ENCODE results near the gene APMAP. TPM values are rescaled to one million over a fixed set of nuclear protein-coding genes. Genes with fewer than 3 reads are reported as not detected.
A peak's percentile ranks its signal among the peaks of the same experiment; 100 is the strongest.
"Not testable (repeated sequence)": the region's sequence is repeated elsewhere in the genome, so short reads cannot be mapped to it uniquely, and the experiment has no call there.

Gene APMAP
- total RNA-seq, 2 experiments from 2014 or later: 47.9 to 48.8 TPM

DNA sequence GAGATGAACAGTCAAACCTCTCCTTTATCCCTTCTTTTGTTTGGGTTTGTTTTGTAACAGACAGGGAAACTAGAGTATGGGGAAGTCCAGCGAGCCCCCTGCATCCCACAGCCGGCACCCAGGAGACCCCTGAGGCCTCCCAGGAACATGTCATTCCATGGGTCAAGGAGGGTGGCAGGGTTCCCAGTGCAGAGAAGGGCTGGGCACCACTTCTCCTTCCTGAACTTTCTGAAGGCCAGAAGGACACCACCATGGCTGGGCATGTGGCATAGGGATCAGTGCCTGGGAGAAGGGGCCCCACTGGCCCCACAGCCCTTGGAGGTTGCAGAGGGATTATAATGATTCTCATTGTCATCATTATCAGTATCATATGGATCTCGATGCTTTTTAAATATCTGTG, 57.4 kb downstream of the APMAP start:
- H3K4me3 Mint-ChIP-seq: no peak overlapping the region
- H3K9me3 Mint-ChIP-seq: peaks cover 5% of the 10 kb centered on the region
- no peak for DNase-seq
- peaks cover 2% of the 10 kb centered on the region for H3K36me3 Mint-ChIP-seq
- peaks cover 22% of the 10 kb centered on the region for H3K4me1 Mint-ChIP-seq
- H3K27me3 Mint-ChIP-seq: no peaks in the 10 kb centered on the region
- H3K27ac Mint-ChIP-seq: no peak overlapping the region

DNA sequence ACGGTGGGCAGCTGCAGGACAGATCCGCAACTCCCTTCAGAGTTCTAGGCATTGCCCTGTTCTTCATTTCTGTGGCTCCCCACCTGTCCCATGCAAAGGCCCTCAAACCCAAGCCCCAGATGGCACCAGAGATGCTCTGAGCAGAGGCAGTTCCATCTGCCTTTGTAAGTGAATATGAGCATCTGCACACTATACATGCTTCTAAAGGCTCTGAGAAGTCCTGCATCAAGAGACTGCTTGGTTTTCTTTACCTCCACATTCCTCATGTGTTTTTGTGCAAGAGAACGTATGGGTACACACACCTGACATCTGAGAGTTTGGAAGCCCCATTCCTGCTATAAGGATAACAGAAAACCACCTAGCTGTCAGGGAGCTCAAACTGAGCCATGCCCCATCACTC, 57.8 kb downstream of the APMAP start:
- DNase-seq: no peak
- peaks cover 2% of the 10 kb centered on the region for H3K36me3 Mint-ChIP-seq
- H3K4me1 Mint-ChIP-seq: peaks cover 26% of the 10 kb centered on the region
- H3K4me3 Mint-ChIP-seq: no peak overlapping the region
- no peaks in the 10 kb centered on the region for H3K27me3 Mint-ChIP-seq
- H3K27ac Mint-ChIP-seq: no peak overlapping the region
- H3K9me3 Mint-ChIP-seq: peaks cover 5% of the 10 kb centered on the region

DNA sequence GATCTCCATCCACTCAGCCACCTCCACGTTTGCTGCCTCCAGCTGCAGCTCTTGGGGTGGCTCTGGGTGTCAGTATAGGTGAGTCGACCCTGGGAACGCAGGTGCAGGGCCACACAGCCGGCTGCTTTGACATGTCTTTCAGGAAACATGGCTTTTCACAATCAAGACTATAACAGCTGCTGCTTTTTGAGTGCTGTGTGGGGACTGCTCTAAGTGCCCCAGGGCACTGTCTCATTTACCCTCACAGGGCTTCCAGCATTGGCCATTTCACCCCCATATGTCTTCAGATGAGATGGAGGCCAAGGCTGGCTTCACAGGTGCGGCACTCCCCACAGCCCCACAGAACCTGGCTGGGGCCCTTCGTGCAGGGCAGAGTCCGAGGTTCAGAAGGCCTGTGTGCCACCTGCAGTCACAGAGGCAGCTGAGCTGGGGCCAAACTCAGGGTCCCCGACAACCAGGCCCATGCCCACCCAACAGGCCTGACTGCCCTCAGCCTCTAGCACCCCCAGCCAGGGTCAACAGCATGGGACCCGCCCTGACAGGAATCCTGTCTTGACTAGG, 58.4 kb downstream of the APMAP start:
- H3K9me3 Mint-ChIP-seq: peaks cover 5% of the 10 kb centered on the region

DNA sequence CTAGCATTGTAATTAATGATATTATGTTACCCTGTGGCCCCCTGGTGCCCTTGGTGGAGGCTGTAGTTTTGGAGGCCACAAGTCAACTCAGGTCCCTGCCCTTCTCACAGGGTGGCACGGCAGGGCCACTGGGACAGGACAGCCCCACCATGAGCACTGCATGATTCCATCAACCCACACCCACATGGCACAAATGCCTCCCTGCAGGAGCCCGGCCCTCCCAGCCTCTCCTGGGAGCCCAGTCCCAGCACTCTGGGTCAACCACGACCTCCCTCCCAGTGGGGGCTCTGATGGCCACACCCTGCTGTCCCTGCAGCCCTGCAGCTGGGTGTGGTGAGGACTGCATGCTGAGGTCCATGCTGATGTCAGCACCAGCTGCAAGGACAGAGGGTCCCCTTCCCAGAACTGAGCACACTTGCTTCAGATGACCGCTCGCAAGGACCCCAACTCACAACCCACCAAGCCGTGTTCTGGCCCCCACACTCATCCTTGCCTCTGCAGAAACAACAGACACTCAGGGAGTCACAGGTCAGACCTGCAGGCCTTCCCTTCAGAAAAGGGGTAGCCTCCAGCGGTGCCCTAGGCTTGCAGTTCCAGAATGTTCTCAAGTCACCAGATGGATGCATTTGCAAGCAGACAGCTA, 59.2 kb downstream of the APMAP start:
- peaks cover 30% of the 10 kb centered on the region for H3K4me1 Mint-ChIP-seq
- no peaks in the 10 kb centered on the region for H3K27me3 Mint-ChIP-seq
- no peak overlapping the region for H3K27ac Mint-ChIP-seq
- no peak for DNase-seq
- H3K36me3 Mint-ChIP-seq: peaks cover 2% of the 10 kb centered on the region
- H3K4me3 Mint-ChIP-seq: no peak overlapping the region
- H3K9me3 Mint-ChIP-seq: peaks cover 5% of the 10 kb centered on the region

More for the DNA sequence above, 58.4 kb downstream of the APMAP start:
- H3K36me3 Mint-ChIP-seq: peaks cover 2% of the 10 kb centered on the region
- H3K4me1 Mint-ChIP-seq: peaks cover 28% of the 10 kb centered on the region
- no peak overlapping the region for H3K27ac Mint-ChIP-seq
- no peaks in the 10 kb centered on the region for H3K27me3 Mint-ChIP-seq
- H3K4me3 Mint-ChIP-seq: no peak overlapping the region
- no peak for DNase-seq

DNA sequence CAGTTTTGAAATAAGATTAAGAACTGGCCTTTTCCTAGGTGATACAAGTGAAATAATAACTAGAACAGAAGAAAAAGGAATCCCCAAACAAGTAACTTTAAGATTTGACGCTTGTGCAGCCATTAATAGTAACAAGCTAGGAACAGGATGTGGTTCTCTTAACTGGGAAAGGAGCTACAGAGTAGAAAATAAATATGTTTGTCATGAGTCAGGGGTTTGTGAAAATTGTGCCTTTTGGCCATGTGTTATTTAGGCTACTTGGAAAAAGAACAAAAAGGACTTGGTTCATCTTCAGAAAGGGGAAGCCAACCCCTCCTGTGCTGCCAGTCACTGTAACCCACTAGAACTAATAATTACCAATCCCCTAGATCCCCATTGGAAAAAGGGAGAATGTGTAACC, 60.7 kb downstream of the APMAP start:
- H3K27me3 Mint-ChIP-seq, H3K9me3 Mint-ChIP-seq, H3K4me3 Mint-ChIP-seq, H3K36me3 Mint-ChIP-seq, DNase-seq: not testable (repeated sequence)
- Mint-ChIP-seq H3K4me1 (peaks cover 30% of the 10 kb centered on the region), H3K27ac (peak overlapping the region; percentile 58)

DNA sequence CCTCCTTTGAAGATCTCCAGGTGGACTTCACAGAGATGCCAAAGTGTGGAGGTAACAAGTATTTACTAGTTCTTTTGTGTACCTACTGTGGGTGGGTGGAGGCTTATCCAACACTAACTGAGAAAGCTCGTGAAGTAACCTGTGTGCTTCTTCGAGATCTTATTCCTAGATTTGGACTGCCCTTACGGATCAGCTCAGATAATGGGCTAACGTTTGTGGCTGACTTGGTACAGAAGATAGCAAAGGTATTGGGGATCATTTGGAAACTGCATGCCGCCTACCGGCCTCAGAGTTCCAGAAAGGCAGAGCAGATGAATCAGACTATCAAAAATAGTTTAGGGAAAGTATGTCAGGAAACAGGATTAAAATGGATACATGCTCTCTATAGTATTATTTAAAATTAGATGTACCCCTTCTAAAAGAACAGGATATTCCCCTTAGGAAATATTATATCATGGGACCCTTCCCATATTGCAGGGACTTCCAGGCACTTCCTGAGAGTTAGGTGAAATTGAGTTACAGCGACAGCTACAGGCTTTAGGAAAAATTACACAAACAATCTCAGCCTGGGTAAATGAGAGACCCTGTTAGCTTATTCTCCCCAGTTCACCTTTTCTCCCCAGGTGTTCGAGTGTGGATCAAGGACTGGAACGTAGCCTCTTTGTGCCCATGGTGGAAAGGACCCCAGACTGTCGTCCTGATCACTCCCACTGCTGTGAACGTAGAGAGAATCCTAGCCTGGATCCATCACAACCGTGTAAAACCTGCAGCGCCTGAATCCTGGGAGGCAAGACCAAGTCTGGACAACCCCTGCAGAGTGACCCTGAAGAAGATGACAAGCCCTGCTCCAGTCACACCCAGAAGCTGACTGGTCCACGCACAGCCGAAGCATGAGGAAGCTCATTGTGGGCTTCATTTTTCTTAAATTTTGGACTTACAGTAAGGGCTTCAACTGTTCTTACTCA, 61.5 kb downstream of the APMAP start:
- H3K36me3 Mint-ChIP-seq, DNase-seq, H3K9me3 Mint-ChIP-seq, H3K27me3 Mint-ChIP-seq, H3K4me3 Mint-ChIP-seq: not testable (repeated sequence)
- peaks cover 30% of the 10 kb centered on the region for H3K4me1 Mint-ChIP-seq
- H3K27ac Mint-ChIP-seq: peak overlapping the region; percentile 23

DNA sequence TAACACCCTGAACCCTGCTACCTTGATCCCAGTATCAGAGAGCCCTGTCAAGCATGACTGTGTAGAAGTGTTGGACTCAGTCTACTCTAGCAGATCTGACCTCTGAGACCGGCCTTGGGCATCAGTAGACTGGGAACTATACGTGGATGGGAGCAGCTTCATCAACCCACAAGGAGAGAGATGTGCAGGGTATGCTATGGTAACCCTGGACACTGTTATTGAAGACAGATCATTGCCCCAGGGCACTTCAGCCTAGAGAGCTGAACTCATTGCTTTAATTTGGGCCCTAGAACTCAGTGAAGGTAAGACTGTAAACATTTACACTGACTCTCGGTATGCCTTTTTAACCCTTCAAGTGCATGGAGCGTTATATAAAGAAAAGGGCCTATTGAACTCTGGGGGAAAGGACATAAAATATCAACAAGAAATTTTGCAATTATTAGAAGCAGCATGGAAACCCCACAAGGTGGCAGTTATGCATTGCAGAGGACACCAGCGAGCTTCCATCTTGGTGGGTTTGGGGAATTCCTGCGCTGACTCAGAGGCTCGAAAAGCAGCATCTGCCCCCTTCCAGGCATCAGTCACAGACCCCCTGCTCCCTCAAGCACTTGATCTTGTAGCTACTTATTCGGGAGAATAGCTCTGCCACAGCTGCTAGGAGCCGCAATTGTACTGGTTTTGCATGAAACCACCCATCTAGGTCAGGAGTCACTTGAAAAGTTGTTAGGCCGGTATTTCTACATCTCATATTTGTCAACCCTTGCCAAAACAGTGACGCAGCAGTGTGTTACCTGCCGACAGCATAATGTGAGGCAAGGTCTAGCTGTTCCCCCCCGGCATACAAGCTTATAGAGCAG, 62.5 kb downstream of the APMAP start:
- H3K36me3 Mint-ChIP-seq, H3K9me3 Mint-ChIP-seq, H3K27me3 Mint-ChIP-seq, H3K4me3 Mint-ChIP-seq: not testable (repeated sequence)
- DNase-seq: peak; percentile 34
- peak overlapping the region; percentile 23 for H3K27ac Mint-ChIP-seq
- H3K4me1 Mint-ChIP-seq: peaks cover 30% of the 10 kb centered on the region

DNA sequence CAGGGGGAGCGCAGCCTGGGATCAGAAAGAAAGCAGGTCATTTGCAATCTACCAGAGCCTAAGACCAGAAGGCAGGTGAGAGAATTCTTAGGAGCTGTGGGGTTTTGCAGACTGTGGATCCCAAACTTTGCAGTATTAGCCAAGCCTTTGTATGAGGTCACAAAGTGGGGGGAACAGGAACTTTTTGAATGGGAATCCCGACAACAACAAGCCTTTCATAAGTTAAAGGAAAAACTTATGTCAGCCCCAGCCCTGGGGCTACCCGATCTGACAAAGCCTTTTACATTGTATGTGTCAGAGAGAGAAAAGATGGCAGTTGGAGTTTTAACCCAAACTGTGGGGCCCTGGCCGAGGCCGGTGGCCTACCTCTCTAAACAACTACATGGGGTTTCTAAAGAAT, 63.3 kb downstream of the APMAP start:
- H3K27ac Mint-ChIP-seq: peak overlapping the region; percentile 22

DNA sequence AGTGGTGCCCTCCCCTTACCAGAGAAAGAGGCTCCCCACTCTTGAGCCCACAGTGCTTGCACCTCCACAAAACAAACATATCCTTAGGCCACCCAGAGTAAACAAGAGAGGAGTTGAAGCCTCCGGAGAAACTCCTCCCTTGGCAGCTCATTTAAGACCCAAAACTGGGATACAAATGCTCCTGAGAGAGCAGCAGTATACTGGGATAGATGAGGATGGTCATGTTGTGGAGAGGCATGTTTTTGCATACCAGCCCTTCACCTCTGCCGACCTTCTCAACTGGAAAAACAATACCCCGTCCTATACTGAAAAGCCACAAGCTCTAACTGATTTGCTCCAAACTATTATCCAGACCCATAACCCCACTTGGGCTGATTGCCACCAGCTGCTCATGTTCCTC, 71.8 kb downstream of the APMAP start:
- not testable (repeated sequence) for H3K4me3 Mint-ChIP-seq, DNase-seq, H3K36me3 Mint-ChIP-seq, H3K27me3 Mint-ChIP-seq, H3K9me3 Mint-ChIP-seq, H3K27ac Mint-ChIP-seq, H3K4me1 Mint-ChIP-seq

More for the DNA sequence above, 63.3 kb downstream of the APMAP start:
- H3K36me3 Mint-ChIP-seq, H3K27me3 Mint-ChIP-seq, DNase-seq, H3K9me3 Mint-ChIP-seq, H3K4me3 Mint-ChIP-seq: not testable (repeated sequence)
- peaks cover 30% of the 10 kb centered on the region for H3K4me1 Mint-ChIP-seq

DNA sequence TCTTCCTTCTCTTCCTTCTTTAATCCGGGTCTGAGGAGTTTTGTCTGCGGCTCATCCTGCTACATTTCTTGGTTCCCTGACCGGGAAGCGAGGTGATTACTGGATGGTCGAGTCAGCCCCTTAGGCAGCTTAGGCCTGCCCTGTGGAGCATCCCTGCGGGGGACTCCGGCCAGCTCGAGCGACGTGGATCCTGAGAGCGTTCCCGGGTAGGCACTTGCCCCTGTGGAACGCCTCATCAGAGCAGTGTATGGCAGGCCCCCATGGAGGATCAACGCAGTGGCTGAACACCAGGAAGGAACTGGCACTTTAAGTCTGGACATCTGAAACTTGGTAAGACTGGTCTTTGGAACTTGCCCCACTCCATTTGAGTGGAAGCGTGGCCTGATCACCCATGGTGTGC, 72.9 kb downstream of the APMAP start:
- not testable (repeated sequence) for DNase-seq, H3K36me3 Mint-ChIP-seq, H3K27me3 Mint-ChIP-seq, H3K4me3 Mint-ChIP-seq, H3K4me1 Mint-ChIP-seq, H3K27ac Mint-ChIP-seq, H3K9me3 Mint-ChIP-seq

DNA sequence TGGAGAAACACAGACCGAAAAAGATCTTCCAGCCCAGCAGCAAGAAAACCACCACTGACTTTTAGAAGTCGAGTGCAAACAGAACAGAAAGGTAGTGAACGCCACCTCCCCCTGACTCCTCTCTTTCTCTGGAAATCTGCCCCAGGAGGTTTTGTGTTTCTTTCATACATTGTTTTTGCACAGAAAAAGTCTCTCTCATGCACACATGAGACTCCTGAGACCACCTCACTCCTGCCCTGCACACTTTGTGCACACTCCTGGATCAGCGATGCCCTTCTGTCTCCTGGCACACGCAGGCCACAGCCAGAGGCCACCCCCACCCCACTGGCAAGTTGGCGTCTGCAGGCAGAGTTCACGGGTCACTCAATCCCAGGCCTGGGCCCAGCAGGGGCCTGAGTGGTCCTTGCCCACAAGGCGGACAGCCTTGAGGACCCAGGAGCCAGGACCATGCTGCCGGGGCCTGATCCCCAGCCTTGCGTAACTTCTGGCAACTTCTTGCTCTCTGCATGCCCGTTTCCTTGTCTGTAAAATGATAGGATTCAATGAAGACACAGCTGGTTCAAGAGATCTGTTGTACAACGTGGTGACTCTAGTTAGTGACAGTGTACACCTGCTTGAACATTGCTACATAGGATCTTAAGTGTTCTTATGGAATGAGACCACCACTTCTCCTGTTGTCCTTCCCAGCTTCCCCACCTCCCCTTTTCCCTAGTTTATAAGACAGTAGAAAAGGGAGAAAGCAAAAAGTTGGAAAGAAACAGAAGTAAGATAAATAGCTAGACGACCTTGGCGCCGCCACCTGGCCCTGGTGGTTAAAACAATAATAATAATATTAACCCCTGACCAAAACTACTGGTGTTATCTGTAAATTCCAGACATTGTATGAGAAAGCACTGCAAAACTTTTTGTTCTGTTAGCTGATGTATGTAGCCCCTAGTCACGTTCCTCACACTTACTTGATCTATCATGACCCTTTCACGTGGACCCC, 73.7 kb downstream of the APMAP start:
- H3K4me3 Mint-ChIP-seq: no peak overlapping the region
- H3K4me1 Mint-ChIP-seq: peaks cover 5% of the 10 kb centered on the region
- H3K27ac Mint-ChIP-seq: no peak overlapping the region
- no peak for DNase-seq
- H3K9me3 Mint-ChIP-seq: peaks cover 2% of the 10 kb centered on the region
- H3K27me3 Mint-ChIP-seq: peaks cover 4% of the 10 kb centered on the region
- no peaks in the 10 kb centered on the region for H3K36me3 Mint-ChIP-seq

DNA sequence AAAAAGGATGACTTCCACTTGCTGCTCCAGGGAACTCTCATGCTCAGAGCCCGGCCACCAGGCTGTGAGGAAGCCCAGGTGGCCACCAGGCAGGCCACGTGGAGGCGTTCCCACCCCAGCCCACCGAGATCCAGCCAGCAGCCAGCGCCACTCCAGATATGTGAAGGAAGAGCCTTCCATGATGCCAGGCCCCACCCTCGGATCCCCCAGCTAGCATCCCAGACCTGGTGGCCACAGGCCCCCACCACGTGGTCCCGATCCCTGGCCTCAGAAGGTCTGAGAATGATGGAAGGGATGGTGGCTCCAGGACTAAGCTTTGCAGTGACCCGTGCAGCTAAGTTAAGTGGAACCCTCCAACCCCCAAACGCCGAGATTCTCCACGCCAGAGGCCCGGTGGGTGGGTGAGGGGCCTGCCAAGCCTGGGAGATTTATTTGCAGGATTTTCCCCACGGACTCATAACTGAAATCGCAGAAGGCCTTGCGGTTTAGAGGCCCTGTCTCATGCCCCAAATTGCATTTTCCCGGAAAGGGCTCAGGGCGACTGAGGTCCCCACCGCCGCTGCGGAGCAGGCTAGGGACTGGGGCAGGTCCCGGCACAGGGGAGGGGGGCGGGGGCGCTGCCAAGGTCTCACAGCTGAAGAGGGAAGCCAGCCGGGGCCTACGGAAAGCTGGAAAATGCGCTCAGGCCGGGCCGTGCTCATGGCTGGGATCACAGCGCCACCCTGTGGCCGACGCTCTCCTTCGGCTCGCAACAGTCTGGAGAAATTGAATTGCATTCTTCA, 74.6 kb downstream of the APMAP start:
- no peak overlapping the region for H3K4me3 Mint-ChIP-seq
- no peak overlapping the region for H3K27ac Mint-ChIP-seq
- H3K36me3 Mint-ChIP-seq: no peaks in the 10 kb centered on the region
- peaks cover 5% of the 10 kb centered on the region for H3K4me1 Mint-ChIP-seq
- peaks cover 4% of the 10 kb centered on the region for H3K27me3 Mint-ChIP-seq
- peak; percentile 45 for DNase-seq
- H3K9me3 Mint-ChIP-seq: peaks cover 2% of the 10 kb centered on the region

DNA sequence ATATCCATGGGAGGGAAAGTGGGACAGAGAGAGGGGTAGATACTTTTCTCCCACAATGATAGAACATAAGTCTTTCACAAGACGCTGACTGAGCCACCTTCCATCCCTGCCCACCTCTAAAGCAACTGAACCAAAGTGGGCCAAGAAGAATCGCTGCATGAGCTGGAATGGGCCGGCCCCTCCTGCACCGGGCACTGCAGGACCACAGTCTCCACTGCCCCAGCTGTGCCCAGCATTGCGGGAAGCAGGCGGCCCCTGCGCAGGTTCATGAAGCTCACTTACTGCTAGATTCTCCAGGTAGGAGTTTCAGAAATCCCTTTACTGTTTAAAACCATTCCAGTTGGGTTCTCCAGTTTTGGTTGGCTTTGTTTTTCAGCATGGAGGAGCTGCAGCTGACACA, 75.5 kb downstream of the APMAP start:
- no peak overlapping the region for H3K27ac Mint-ChIP-seq
- no peak for DNase-seq
- H3K27me3 Mint-ChIP-seq: peaks cover 4% of the 10 kb centered on the region
- H3K4me3 Mint-ChIP-seq: no peak overlapping the region
- H3K4me1 Mint-ChIP-seq: peaks cover 5% of the 10 kb centered on the region
- H3K36me3 Mint-ChIP-seq: no peaks in the 10 kb centered on the region
- no peaks in the 10 kb centered on the region for H3K9me3 Mint-ChIP-seq
